ENCODE results near the gene MAGEA10. TPM values are rescaled to one million over a fixed set of nuclear protein-coding genes. Genes with fewer than 3 reads are reported as not detected.
A peak's percentile ranks its signal among the peaks of the same experiment; 100 is the strongest.

The MAGEA10 gene
- total and polyA plus RNA-seq, 9 of the 15 experiments (the other 6 are each of a cell fraction or from before 2014, with no cell fraction given) = 0.06 to 0.45 (median 0.15) TPM; not detected in 4

DNA sequence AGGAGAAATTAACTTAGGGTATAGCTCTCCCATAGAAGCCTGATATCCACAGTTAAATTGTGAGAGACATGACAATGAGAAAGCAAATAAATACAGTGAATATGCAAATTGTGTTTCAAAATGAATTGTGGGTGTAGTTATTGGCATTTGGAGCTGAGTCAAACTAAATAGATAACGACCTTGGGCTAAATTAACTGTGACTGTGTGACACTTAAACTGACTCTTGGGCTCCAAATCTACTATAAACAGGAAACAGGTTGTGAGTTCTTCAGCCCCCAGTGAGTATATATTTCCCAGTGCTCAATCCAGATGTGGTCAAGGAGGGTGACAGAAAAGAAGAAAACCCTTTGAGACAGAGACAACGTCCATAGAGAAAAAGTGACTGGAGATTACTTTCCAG is 11.3 kb upstream of the MAGEA10 start:
- ChIA-PET POLR2A (interaction anchor here (0.7 kb wide), 1 partner anchor 22 kb away, joined by 3 read pairs; no protein-coding TSS in a partner anchor), CTCF (ENCODE audit: low intra/inter-chr PET ratio) (no interaction called here)
- H3K9ac ChIP-seq (ENCODE audit: insufficient read depth in 1 of 2, low read depth in 2 of 2, low read length in 2 of 2) = peak overlapping the region in 1 of 2 experiments; percentile 18; a peak in 2 of 4 replicates
- no peaks in the 10 kb centered on the region for H3K9me3 ChIP-seq (replicated peaks; ENCODE audit: control insufficient read depth, insufficient read depth, low read depth, low read length)
- DNase-seq (ENCODE audit: extremely low read depth in 1 of 4, low spot score in 3 of 4) (peak in 2 of 4 experiments; percentile 55 to 65), FAIRE-seq (peak; percentile 73), ATAC-seq (peak; percentile 83)
- no peaks in the 10 kb centered on the region for H3K9me1 ChIP-seq (ENCODE audit: control insufficient read depth, insufficient read depth, low read length)
- 0% methylated on average over 1 of the region's 2 CpGs for WGBS (ENCODE audit: insufficient coverage, low coverage, missing lambda C conversion rate)
- intact Hi-C loops (cut with micrococcal nuclease) = loop anchor here (10.0 kb wide), 2 partner anchors 175 to 195 kb away; partner anchors contain the start of gene GABRE
- in situ Hi-C loops (cut with MboI) = no loop called here
- no TSS peak for BruUV-seq (replicated peaks)
- H2AFZ ChIP-seq (ENCODE audit: low read depth, low read length) = peak overlapping the region; percentile 23; the same call in 1 of the 2 replicates
- no peak overlapping the region for H3K4me3 ChIP-seq
- H3K4me1 ChIP-seq (replicated peaks in 1 of 2; ENCODE audit: control insufficient read depth in 2 of 2, insufficient read depth in 2 of 2, low read length in 2 of 2) = peaks cover 7 to 45% of the 10 kb centered on the region in 2 experiments
- no peaks in the 10 kb centered on the region for H4K20me1 ChIP-seq (replicated peaks; ENCODE audit: control insufficient read depth, insufficient read depth, low read length)
- no peaks in the 10 kb centered on the region for H3K36me3 ChIP-seq (ENCODE audit: control insufficient read depth, insufficient read depth, low read length)
- H3K27me3 ChIP-seq (ENCODE audit: control insufficient read depth in 2 of 2, insufficient read depth in 2 of 2, low read length in 2 of 2) = no peaks in the 10 kb centered on the region
- peak overlapping the region; percentile 53 for H3K4me2 ChIP-seq (ENCODE audit: insufficient read depth, low read length)
- H3K79me2 ChIP-seq (ENCODE audit: control insufficient read depth, insufficient read depth, low read length) = no peaks in the 10 kb centered on the region
- peak overlapping the region; percentile 50; the same call in 2 of the 3 replicates for H3K27ac ChIP-seq (ENCODE audit: extremely low read depth, low read depth, low read length)
- peak; percentile 56; the same call in 1 of the 2 replicates for TF ChIP-seq TEAD4 (IDR thresholded peaks at IDR 0.05; ENCODE audit: low read length)
- no peak for TF ChIP-seq TEAD4 (CRISPR knock-in tag; IDR thresholded peaks at IDR 0.05; ENCODE audit: borderline replicate concordance)
- TF ChIP-seq ETV5 (CRISPR knock-in tag; IDR thresholded peaks at IDR 0.05; ENCODE audit: low read depth) = 0 out of 2 replicates have a peak, but pooled peaks have one; percentile 39
- 0 out of 2 replicates have a peak, but pooled peaks have one; percentile 14 for TF ChIP-seq NCOR1 (IDR thresholded peaks at IDR 0.05)
- peak in 1 of 2 experiments; percentile 60; a peak in 1 of 4 replicates for TF ChIP-seq RCOR1 (IDR thresholded peaks at IDR 0.05; ENCODE audit: borderline replicate concordance in 1 of 2, low read depth in 2 of 2, low read length in 2 of 2)
- TF ChIP-seq, protein P1, sequence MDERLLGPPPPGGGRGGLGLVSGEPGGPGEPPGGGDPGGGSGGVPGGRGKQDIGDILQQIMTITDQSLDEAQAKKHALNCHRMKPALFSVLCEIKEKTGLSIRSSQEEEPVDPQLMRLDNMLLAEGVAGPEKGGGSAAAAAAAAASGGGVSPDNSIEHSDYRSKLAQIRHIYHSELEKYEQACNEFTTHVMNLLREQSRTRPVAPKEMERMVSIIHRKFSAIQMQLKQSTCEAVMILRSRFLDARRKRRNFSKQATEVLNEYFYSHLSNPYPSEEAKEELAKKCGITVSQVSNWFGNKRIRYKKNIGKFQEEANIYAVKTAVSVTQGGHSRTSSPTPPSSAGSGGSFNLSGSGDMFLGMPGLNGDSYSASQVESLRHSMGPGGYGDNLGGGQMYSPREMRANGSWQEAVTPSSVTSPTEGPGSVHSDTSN (CRISPR knock-in tag; IDR thresholded peaks at IDR 0.05; ENCODE audit: low read depth) = no peak
- TF ChIP-seq, protein P1 (tag; conservative IDR thresholded peaks at IDR 0.05; ENCODE audit: low read depth) = peak; percentile 23; the same call in 1 of the 2 replicates
- TF ChIP-seq PKNOX1 (IDR thresholded peaks at IDR 0.05) = peak; percentile 41; the same call in 1 of the 2 replicates
- TF ChIP-seq GABPA (tag; conservative IDR thresholded peaks at IDR 0.05; ENCODE audit: low read depth) = 0 out of 2 replicates have a peak, but pooled peaks have one; percentile 14
- TF ChIP-seq HMBOX1 (IDR thresholded peaks at IDR 0.05) = peak; percentile 68
- TF ChIP-seq ETS2 (tag; IDR thresholded peaks at IDR 0.05; ENCODE audit: borderline replicate concordance, poor library complexity, severe bottlenecking) = no peak
- TF ChIP-seq MLX (CRISPR knock-in tag; conservative IDR thresholded peaks at IDR 0.05) = no peak
- peak; percentile 62 for TF ChIP-seq DPF2 (IDR thresholded peaks at IDR 0.05)
- TF ChIP-seq ATF1 (CRISPR knock-in tag; IDR thresholded peaks at IDR 0.05) = no peak
- peak; percentile 34; the same call in 1 of the 2 replicates for TF ChIP-seq ATF1 (tag; IDR thresholded peaks at IDR 0.05)
- TF ChIP-seq RNF2 (IDR thresholded peaks at IDR 0.05) = peak; percentile 35; the same call in 1 of the 2 replicates
